Measurements from ENCODE around the gene CPLX4.

The CPLX4 gene

DNA sequence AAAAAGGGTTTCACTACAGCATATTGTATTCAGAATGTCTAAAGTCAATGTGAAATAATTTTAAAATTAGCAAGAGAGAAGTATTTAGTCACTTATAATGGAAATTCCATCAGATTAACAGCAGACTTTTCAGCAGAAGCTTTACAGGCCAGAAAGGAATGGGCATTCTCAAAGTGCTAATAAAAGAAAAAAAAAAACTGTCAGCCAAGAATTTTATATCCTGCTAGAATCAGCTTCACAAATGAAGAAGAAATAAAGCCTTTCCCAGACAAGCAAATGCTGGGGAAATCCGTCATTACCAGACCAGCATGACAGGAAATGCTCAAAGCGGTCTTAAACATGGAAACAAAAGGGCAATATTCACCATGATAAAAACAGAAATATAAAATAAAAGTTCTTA, 21.9 kb upstream of the CPLX4 start:
- TF ChIP-seq, protein P1, sequence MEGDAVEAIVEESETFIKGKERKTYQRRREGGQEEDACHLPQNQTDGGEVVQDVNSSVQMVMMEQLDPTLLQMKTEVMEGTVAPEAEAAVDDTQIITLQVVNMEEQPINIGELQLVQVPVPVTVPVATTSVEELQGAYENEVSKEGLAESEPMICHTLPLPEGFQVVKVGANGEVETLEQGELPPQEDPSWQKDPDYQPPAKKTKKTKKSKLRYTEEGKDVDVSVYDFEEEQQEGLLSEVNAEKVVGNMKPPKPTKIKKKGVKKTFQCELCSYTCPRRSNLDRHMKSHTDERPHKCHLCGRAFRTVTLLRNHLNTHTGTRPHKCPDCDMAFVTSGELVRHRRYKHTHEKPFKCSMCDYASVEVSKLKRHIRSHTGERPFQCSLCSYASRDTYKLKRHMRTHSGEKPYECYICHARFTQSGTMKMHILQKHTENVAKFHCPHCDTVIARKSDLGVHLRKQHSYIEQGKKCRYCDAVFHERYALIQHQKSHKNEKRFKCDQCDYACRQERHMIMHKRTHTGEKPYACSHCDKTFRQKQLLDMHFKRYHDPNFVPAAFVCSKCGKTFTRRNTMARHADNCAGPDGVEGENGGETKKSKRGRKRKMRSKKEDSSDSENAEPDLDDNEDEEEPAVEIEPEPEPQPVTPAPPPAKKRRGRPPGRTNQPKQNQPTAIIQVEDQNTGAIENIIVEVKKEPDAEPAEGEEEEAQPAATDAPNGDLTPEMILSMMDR (IDR thresholded peaks at IDR 0.05; ENCODE audit: borderline replicate concordance, insufficient read depth, low read depth, low read length) = no peak
- no peak overlapping the region for H3K4me3 ChIP-seq (ENCODE audit: low read depth, low read length)

DNA sequence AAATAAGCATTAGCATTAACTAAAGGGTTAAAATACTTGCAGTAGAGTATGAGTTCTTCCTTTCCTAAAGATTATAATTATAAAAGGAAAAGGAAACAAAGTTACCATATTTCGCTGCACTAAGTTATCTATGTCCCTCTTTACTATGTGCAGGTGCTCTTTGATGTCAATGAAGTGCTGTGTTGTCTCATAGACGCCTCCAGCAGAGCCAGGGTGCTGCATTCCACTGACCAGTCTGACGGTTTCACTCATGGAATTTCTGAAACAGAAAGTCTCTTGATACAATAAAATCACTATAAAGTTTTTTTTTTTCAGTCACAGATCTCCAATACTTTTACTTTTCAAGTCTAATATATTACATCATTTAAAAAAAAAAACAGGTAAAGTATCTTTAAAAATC, 14.5 kb upstream of the CPLX4 start:
- TF ChIP-seq, protein P1 (IDR thresholded peaks at IDR 0.05; ENCODE audit: borderline replicate concordance, insufficient read depth, low read depth, low read length) = no peak
- no peak overlapping the region for H3K4me3 ChIP-seq (ENCODE audit: low read depth, low read length)

DNA sequence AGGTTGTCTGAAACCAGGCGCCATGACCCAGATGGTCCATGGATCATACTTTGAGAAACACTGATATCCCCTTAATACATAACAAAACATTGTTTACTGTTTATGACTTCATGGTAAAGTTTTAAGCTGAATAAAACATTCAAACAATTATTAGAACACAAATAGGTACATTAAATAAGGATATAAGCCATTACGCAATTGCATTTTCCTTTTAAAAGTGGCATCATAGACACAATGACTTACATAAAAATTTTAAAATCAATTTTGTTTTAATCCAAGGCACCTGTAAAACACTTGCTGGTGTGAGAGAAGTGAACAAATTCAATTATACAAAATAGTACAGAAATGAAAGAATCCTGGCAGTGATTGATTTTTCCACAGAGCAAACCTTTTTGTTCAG, 10.2 kb upstream of the CPLX4 start:
- TF ChIP-seq, protein P1 (IDR thresholded peaks at IDR 0.05; ENCODE audit: borderline replicate concordance, insufficient read depth, low read depth, low read length) = no peak
- H3K4me3 ChIP-seq (ENCODE audit: low read depth, low read length) = no peak overlapping the region

DNA sequence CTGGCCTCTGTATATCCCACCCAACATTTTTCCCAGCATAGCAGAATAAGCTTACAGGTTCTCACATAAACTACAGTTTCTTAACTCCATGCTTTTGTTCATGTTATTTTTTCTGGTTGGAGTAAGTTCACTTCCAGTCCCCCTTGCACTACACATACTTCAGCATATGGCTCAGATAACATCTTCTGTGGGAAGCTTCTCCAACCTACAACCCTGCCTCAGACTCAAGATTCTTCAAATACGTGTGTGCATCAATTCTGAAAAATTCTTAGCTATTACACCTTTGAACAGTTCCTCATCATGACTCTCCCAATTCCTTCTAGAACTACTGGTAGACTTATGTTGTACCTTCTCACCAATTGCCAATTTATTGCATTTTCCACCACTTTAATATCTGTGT, 7.5 kb upstream of the CPLX4 start:
- TF ChIP-seq, protein P1 (IDR thresholded peaks at IDR 0.05; ENCODE audit: borderline replicate concordance, insufficient read depth, low read depth, low read length) = no peak
- no peak overlapping the region for H3K4me3 ChIP-seq (ENCODE audit: low read depth, low read length)

DNA sequence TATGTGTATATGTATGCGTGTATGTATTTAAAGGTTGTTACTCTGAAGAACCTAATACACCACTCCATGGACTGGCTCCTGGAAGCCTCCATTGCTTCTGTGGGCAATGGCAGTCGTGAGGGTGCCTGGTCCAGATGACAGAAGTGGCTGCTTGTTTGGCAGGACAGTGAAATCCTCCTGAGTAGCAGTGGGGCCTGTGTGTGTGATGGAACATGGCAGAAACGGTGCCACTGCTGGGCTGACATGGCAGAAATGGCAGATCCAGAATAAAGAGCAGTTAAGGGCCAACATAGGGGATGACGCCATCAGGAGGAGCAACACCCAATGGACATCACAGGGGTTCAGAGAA, 6.1 kb upstream of the CPLX4 start:
- TF ChIP-seq, protein P1 (IDR thresholded peaks at IDR 0.05; ENCODE audit: borderline replicate concordance, insufficient read depth, low read depth, low read length) = no peak
- no peak overlapping the region for H3K4me3 ChIP-seq (ENCODE audit: low read depth, low read length)

DNA sequence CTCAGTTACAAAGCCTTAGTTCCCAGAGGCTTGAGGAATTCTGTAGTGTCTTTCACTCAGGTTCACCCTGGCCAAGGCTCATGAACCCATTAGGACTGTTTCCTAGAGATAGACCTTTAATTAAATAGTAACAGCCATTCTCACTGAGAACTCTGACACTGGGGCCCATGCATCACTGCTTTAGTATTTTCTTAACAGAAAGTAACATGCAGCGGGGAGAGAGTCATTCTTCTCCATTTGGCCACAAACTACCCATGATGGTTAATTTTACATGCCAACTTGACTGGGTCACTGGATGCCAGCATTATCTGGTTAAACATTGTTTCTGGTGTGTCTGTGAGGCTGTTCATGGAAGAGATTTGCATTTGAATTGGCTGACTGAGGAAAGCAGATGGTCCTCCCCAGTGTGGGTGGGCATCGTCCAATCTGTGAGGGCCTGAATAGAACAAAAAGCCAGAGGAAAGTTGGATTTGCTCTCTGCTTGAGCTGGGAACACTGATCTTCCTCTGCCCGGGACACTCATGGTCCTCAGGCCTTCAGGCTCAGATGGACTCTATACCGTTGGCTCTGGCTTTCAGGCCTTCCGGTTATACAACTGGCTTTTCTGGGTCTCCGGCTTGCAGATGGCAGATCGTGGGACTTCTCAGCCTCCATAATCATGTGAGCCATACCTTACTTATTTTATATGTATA, 5.6 kb upstream of the CPLX4 start:
- H3K4me3 ChIP-seq (ENCODE audit: low read depth, low read length) = no peak overlapping the region
- TF ChIP-seq, protein P1 (IDR thresholded peaks at IDR 0.05; ENCODE audit: borderline replicate concordance, insufficient read depth, low read depth, low read length) = no peak

DNA sequence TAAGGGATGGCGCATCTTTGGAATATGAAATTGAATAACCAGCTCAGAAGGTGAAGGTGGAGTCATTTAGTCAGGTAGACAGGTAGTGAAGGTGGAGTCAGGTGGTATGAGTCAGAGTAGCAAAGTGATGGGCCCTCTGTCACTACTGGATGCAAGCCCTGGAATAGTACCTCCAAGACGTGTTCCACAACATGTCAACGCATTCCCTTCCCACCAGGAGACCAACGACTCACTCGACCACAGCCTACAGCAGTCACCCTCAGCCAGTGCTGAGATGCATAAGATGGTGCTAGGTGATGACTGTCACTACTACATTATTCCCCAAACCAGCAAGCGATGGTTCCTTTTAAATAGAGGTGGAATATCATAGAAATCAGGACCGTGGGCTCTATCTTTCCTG, 6.8 kb downstream of the CPLX4 start:
- no peak overlapping the region for H3K4me3 ChIP-seq (ENCODE audit: low read depth, low read length)
- TF ChIP-seq, protein P1 (IDR thresholded peaks at IDR 0.05; ENCODE audit: borderline replicate concordance, insufficient read depth, low read depth, low read length) = no peak
